ENCODE data around the gene RFWD3.
"Not testable (repeated sequence)": the region's sequence is repeated elsewhere in the genome, so short reads cannot be mapped to it uniquely, and the experiment has no call there.

RFWD3 gene, protein sequence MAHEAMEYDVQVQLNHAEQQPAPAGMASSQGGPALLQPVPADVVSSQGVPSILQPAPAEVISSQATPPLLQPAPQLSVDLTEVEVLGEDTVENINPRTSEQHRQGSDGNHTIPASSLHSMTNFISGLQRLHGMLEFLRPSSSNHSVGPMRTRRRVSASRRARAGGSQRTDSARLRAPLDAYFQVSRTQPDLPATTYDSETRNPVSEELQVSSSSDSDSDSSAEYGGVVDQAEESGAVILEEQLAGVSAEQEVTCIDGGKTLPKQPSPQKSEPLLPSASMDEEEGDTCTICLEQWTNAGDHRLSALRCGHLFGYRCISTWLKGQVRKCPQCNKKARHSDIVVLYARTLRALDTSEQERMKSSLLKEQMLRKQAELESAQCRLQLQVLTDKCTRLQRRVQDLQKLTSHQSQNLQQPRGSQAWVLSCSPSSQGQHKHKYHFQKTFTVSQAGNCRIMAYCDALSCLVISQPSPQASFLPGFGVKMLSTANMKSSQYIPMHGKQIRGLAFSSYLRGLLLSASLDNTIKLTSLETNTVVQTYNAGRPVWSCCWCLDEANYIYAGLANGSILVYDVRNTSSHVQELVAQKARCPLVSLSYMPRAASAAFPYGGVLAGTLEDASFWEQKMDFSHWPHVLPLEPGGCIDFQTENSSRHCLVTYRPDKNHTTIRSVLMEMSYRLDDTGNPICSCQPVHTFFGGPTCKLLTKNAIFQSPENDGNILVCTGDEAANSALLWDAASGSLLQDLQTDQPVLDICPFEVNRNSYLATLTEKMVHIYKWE

DNA sequence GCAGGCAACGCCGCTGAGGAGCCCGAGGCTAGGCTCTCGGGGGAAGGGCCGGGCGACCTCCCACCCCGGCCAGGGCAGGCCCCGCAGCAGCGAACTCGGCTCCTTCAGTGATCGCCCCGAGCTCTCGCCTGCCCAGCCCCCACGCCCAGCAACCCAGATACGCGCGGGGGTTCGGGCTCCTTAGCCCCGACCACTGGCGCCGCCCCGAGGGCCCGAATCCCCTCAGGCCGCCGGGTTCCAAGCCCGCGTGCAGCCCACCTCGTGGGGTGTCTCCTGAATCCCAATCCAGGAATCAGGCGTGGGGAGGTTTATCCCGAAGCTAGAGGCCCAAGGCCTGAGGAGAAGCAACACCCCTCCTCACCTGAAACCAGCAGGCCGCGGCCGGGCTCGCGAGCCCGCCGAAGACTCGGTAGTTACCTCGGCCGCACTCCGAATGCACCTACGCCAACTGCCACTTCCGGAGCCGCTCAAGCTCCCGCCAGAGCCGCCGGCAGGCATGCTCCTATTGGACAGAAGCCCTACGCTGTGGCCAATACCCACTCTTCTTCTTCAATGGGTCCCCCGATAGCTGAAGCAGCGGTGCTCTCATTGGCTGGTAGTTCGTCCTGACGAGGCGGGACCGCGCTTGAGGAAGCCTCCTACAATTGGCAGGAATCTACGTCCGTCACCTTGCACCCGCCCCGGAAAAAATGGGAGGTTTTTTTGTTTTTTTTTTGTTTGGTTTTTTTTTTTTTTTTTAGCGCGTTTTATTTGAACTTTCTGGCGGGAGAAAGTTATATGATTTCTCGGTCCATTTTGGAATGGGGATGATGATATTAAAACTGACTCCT lies at the start of gene RFWD3:
TSS of gene RFWD3 (minus strand) at position 453 of the 830 bp plus-strand sequence. CDS start 5,428 bp downstream, outside the sequence.
- peak; percentile 95 for DNase-seq (ENCODE audit: low read depth, low spot score)

DNA sequence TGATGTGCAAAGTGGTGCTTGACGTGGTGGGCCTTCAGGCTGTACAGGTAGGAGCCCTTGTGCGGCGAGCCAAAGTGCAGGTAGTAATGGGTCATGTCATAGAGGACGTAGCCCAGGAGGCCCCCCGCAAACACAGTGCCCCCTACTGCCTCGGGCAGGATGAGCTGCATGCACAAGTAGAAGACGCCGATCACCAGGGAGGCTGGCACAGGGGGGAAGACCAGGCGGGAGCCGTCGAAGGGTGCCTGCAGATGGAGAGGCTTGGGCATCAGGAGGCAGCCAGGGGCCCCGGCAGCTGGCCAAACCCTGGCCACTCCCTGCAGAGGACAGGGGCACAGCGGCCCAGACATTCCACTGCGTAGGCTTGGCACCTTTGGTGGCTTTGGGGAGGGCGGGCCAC lies 49.7 kb upstream of the RFWD3 start:
- no peak for DNase-seq (ENCODE audit: low read depth, low spot score)

DNA sequence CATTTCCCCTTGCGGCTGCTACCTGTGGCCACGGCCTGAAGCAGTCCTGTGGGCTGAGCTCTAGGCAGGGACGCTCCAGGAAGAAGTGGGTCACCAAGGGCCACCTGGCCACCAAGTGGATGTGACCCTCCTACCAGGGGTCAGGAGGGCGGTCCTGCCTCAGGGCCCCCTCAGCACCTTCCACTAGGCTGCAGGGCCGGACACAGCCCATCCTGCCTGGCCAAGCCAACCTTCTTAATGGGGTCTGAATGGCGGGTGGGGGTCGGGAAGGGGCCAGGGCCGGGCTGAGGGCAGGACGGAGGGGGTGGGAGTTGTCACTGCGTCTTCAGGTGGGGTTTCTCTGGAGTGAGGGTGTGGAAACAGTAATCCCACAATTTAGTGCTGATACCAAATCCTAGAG lies 47.2 kb upstream of the RFWD3 start:
- no peak for DNase-seq (ENCODE audit: low read depth, low spot score)

DNA sequence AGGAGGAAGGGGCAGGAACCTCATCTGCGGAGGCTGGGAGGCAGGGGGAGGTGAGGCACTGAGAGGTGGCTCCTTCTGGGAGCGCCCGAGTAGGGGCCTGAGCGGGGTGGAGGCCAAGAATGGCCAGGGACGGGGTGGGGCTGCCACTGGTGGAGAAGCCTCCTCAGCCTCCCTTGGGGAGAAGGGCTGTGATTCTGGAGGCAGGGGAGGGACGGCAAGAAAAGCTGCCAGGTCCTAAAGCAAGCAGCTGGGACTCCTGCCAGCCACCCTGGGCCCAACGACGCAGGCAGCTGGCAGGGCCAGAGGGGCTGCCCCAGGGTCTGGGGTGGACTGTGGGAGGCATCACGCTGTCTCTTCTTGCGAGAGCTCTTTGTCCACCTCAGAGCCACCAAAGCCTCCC lies 46.6 kb upstream of the RFWD3 start:
- no peak for DNase-seq (ENCODE audit: low read depth, low spot score)

DNA sequence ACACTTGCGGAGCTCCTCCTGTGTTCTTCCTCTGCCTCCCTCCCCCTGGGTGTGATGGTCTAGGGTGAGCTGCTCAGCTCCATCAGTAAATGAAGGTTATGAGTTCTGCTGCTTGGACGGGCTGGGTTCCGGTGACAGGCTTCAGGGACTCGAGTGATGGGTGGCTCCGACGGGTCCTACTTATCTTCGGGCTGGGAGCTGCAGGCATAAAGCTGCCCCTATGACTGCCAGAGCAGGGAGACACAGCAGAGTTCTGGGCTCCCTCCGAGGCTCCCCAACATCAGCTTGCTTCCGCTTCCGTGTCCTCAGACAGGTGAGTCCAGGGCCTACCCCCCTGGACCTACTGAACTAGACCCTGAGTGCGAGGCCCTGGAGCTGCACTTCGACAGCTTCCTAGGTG lies 45.3 kb upstream of the RFWD3 start:
- DNase-seq (ENCODE audit: low read depth, low spot score) = no peak

DNA sequence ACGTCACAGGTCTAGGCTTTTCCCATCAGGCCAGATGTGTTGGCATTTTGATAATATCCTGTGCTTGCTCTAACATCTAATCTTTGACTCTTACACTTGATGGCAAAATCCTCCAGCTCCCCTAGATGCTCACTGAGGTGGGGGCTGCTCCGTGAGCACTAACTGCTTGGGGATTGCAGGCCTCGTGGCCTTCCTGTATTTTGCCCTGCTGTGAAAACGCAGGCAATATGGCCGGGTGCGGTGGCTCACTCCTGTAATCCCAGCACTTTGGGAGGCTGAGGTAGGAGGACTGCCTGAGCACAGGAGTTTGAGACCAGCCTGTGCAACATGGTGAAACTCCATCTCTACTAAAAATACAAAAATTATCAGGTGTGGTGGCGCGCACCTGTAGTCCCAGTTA lies 43.7 kb upstream of the RFWD3 start:
- no peak for DNase-seq (ENCODE audit: low read depth, low spot score)

DNA sequence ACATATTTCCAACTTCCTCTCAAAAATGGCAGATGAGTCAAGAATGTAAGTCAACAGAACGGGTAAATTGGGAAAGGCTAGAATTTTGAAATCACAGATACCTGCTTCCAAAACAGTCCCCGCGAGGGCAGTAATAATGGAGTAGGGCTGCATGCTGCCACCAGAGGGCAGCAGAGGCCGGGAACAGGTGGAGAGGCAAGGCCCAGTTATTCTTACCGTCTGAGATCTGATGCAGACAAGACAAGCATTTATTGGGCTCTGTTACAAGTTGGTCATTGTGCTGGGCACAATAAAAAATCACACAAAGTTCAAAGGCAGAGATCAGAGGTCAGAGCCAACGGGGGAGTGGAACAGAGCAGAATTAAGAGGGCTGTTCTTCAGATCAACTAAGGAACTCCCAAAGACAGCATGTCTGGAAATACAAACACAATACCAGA lies 42.8 kb upstream of the RFWD3 start:
- DNase-seq (ENCODE audit: low read depth, low spot score) = peak; percentile 66

DNA sequence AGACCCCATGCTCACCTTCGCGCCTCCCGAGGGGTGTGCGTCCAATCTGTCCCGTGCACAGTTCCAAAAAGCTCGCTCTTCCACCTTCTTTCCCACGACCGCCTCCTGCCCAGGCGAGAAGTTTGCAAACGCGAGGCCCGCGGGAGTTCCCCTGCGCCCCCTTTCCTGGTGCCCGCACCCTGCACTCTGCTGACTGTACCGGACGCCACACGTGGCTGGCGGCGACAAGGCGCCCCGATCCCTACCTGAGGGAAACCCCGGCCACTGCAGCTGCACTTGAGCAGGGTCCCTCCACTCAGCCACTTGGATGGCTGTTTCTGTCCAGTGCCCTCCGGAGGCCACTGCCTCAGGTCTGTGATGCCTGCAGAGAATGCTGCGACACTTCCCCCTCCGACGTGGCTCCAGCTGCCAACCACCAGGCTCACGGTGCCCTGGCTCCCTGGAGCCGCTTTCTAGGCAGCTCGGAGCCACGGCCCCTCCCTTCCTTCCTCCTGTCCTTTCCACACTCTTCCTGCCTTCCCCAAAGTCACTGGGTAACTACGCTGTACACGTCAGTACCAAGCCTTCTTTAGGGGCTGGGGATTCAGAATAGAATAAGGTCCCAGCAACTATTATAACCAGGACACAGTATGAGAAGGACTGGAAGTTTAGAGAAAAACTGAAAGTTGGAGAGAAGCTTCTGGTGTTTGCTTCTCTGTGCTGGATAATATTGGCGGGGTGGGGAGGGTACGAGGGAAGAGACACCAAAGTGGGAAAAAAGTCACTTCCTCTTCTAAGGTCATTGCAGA lies 34.0 kb upstream of the RFWD3 start, which contains the start of gene MLKL:
TSS of gene MLKL (minus strand) at position 425 of the 788 bp plus-strand sequence. CDS start 5,105 bp downstream, outside the sequence.
- DNase-seq (ENCODE audit: low read depth, low spot score) = peak; percentile 24

DNA sequence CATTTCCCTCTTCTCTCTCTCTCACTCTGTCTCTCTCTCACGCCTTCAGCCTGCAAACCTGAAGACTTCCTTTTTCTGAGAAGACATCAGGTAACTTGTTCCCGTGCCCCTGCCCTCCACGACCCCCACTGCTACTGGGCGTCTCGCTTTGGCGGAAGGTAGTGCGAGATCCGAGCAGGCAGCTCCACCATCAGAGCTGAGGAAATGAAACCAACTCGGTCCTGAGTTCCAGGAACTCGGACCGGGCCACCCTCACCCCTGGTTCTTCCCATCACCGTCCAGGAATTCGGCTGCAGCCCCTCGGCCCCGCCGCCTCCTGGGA lies 33.4 kb upstream of the RFWD3 start:
- DNase-seq (ENCODE audit: low read depth, low spot score) = no peak

DNA sequence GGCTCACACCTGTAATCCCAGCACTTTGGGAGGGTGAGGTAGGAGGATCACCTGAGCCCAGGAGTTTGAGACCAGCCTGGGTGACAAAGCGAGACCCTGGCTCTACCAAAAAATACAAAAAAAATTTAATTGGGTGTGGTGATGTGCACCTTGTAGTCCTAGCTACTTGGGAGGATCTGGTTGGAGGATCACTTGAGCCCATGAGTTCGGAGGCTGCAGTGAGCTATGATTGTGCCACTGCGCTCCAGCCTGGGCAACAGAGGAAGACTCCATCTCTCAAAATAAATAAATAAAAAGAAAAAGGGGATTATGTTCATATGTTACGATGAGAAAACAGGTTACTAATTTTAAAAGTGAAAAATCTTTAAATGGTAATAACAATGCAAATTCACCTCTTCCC lies 33.0 kb upstream of the RFWD3 start:
- no peak for DNase-seq (ENCODE audit: low read depth, low spot score)

DNA sequence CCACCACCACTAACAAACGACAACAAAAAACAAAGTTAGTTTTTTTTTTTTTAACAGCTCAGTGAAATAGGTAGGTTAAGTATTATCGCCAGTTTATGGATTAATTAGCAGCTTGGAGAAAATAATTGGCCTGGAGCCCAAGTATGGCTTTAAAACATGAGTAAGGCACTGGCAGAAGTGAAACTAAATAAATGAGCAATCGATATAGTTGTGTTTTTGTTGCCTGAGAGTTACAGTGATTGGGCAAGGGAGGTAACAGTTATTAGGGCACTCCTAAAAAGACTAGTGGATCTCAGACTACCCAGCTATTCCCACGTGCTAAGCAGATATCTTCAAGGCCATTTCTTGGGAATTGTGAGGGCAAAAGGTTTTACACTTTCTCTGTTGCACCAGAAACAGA lies 31.5 kb upstream of the RFWD3 start:
- no peak for DNase-seq (ENCODE audit: low read depth, low spot score)

DNA sequence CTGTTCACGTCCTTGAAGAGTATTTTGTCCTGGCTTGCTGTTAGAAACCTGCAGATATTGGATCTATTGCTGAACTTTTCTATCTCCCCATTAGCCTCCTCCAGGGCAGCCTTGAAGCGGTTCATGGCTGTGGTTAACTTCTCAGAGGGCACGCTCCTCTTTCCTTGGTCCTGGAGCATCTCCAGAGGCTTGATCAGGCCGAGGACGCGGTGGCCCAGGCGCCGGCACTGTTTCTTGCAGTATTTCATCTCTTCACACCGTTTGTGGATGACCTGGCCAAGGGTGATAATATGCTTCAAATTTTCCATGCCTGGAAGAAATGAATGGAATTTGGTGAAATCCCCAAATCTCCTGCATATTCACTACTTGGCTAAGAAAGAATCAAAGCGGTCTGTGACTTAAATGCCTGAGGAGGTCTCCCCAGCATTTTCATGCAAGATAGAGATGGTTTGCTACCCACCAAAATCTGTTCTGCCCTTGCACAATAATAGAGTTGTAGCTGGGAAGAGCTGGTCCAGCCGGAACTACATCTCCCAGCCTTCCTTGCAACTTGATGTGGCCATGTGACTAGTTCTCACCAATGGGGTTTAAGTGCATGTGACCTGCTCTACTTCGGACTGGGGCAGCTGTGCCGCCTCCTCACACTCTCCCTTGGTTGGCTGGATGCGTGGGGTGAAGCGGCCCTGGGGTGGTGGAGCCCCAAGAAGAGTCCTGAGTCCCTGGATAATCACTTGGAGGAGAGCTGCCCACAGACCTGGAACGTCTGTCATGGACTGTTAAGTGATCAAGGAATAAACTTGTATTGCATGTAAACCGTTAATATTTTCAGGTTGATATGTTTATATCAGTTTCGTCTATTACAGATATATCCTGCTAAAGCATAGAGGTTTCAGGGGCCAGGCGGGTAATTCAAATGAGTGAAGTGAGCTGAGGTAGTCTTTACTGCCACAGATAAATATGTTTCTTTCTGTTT lies 29.1 kb upstream of the RFWD3 start:
- DNase-seq (ENCODE audit: low read depth, low spot score) = peak; percentile 14

DNA sequence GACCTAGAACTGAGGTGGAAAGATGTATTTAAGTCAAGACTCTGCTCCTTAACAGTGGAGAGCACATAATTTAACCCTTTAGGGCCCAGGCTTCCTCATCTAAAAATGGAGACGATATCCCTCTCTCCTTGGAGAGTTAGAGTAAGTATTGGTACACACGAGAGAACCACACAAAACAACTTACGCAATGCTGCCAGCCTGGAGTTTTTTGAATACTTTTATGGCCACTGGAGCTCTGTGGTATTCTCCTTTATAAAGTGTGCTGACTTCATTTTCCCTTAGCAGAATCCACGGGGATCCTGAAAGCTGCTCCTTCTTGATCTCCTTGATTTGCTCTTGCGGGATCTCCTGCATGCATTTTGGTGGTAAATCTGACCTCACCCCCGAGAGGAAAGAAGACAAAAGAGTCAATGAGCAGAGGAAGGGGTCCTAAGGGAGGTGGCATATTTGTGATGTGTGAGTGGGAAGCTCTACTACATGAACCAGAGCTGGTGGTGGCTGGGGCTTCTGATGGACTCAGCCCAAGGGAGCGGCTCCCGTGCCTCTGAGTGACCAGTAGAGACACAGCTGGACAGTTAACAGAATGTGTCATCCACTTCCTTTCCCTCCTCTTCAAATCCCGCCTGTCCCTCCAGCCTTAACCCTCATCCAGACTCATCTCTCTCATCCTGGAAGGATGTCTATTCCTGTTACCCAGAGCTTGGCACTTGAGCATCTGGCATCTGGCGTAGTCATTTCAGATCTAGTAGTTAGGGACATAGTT lies 24.6 kb upstream of the RFWD3 start:
- DNase-seq (ENCODE audit: low read depth, low spot score) = no peak

DNA sequence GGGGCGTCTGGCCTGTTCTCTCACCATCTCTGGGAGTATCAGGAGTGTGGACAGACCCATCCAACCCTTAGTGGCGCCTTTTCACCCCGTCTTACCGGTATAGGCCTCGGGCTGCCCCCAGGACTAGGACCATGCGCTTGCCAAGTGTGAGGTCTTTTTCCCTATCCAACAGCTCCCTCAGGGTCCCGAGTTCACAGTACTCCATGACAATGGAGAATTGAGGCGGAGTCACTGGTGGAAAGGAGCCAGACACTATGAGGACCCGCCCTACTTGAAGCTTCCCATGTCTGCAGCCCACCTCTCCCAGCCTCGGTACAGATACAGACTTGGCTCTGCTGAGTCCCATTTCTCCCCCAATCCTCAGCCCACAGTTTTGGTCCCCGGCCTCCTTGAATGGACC lies 15.9 kb upstream of the RFWD3 start:
- DNase-seq (ENCODE audit: low read depth, low spot score) = no peak

DNA sequence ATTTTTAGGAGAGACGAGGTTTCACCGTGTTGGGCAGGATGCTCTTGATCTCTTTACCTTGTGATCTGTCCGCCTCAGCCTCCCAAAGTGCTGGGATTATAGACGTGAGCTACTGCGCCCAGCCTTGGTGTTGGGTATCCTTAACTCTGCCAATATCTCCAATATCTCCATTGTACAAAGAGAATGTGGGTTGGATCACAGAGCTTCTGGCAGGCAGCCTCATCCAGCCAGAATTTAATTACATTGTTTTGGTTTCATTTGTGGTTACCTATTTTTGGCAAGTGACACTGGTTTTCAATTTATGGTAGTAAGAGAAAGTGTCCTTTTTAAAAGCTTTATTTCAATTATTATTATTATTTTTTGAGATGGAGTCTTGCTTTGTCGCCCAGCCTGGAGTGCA lies 14.0 kb upstream of the RFWD3 start:
- no peak for DNase-seq (ENCODE audit: low read depth, low spot score)

DNA sequence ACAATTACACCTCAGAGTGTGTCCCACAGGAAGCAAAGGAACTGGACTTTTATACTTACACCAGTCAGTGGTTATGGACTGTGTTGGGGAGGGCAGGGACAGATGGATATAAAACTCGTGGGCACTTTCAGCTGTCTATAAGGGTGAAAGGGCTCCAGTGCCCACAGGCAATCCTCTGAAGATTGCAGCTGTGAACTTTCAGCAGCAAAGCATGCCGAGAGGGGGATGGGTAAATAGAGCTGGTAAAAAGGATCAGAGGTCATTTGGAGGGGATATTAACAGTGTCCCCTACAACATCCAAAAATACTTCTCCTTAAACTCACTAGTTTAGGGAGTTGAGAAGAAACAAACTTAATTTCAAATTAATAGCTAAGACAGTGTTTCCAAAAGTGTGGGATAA lies 13.3 kb upstream of the RFWD3 start:
- DNase-seq (ENCODE audit: low read depth, low spot score) = no peak

DNA sequence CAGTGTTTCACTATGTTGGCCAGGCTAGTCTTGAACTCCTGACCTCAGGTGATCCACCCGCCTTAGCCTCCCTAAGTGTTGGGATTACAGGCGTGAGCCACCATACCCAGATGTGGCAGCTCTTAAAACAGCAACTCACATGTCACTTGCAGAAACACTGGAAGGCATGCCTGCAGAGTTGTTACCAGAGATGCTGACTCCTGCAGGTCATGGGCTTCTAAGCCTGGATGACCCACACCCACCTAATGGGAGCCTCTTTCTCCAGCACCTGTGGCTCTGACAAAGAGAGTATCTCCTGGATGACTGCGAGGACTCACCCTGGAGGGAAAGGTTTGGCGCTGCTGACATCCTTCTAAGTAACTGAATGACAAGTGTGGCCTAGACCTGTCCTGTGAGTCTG lies 11.2 kb upstream of the RFWD3 start:
- DNase-seq (ENCODE audit: low read depth, low spot score) = no peak

DNA sequence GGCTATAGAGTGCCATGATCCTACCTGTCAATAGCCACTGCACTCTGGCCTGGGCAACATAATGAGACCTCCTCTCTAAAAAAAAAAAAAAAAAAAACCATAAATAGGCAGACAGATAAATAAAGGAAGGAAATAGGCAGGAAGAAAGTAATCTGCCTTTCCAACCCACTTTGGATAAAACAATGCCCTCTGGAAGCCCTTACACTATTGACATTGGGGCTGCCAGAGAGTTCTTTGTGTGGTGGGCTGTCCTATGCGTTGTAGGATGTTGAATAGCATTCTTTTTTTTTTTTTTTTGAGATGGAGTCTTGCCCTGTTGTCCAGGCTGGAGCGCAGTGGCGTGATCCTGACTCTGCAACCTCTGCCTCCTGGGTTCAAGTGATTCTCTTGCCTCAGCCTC lies 7.2 kb upstream of the RFWD3 start:
- DNase-seq (ENCODE audit: low read depth, low spot score) = no peak

DNA sequence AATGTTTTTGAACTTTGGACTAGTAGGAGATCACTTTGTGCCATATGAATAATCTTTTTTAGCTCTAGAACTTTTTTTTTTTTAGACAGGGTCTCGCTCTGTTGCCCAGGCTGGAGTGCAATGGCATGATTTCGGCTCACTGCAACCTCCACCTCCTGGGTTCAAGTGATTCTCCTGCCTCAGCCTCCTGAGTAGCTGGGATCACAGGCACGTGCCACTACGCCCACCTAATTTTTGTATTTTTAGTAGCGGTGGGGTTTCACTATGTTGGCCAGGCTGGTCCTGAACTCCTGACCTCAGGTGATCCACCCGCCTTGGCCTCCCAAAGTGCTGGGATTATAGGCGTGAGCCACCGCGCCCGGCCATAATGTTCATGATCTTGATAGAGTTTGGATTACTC lies 2.2 kb upstream of the RFWD3 start:
- DNase-seq (ENCODE audit: low read depth, low spot score) = not testable (repeated sequence)

Data from activated CD4-positive, CD25-positive, alpha-beta regulatory T cell treated with anti-CD3 and anti-CD28 coated beads, Interleukin-2, amount 50 U/mL, for 16 hours (primary cell).